HG02943 (cell line): ENCODE measurements around the gene FBXO42.
"Not testable (repeated sequence)": the region's sequence is repeated elsewhere in the genome, so short reads cannot be mapped to it uniquely, and the experiment has no call there.

Source experiments
- ATAC-seq: cut with Tn5 transposase; IDR thresholded peaks from one replicate; pipeline ENCODE4 v1.9.1; 2021; ENCODE audit warnings: mild to moderate bottlenecking, low read depth, moderate library complexity; ENCODE audit not compliant: unreplicated experiment

The FBXO42 gene

GRCh38 chr1:16275591-16275990 is 76.7 kb downstream of the FBXO42 start:
- no peak for ATAC-seq

- ATAC-seq, result no peak
Observed at GRCh38 chr1:16267690-16268180, 84.5 kb downstream of the FBXO42 start.

- ATAC-seq, result no peak
Observed at GRCh38 chr1:16266411-16267118, 85.7 kb downstream of the FBXO42 start.

GRCh38 chr1:16262067-16262466 is 90.2 kb downstream of the FBXO42 start:
- no peak for ATAC-seq

GRCh38 chr1:16260814-16261213 is 91.5 kb downstream of the FBXO42 start:
- ATAC-seq, result no peak

GRCh38 chr1:16258591-16259135 is 93.6 kb downstream of the FBXO42 start:
- no peak for ATAC-seq

- ATAC-seq, result no peak
Observed at GRCh38 chr1:16257968-16258367, 94.3 kb downstream of the FBXO42 start.

- ATAC-seq, result not testable (repeated sequence)
Observed at GRCh38 chr1:16257556-16257955, 94.7 kb downstream of the FBXO42 start.

- ATAC-seq, result no peak
Observed at GRCh38 chr1:16256478-16256877, 95.8 kb downstream of the FBXO42 start.

- no peak for ATAC-seq
Observed at GRCh38 chr1:16254263-16254928, 97.9 kb downstream of the FBXO42 start.

GRCh38 chr1:16253332-16253922 is 98.9 kb downstream of the FBXO42 start:
- no peak for ATAC-seq

GRCh38 chr1:16252912-16253311 is 99.4 kb downstream of the FBXO42 start:
- no peak for ATAC-seq

GRCh38 chr1:16251381-16251780 is 100.9 kb downstream of the FBXO42 start:
- ATAC-seq, result no peak

GRCh38 chr1:16250524-16251251 is 101.6 kb downstream of the FBXO42 start:
- ATAC-seq, result no peak

GRCh38 chr1:16249596-16250241 is 102.6 kb downstream of the FBXO42 start:
- ATAC-seq, result no peak

- no peak for ATAC-seq
Observed at GRCh38 chr1:16248603-16249516, 103.4 kb downstream of the FBXO42 start.

GRCh38 chr1:16248007-16248436 is 104.3 kb downstream of the FBXO42 start:
- ATAC-seq, result no peak

- no peak for ATAC-seq
Observed at GRCh38 chr1:16247441-16247840, 104.8 kb downstream of the FBXO42 start.

GRCh38 chr1:16246961-16247360 is 105.3 kb downstream of the FBXO42 start:
- ATAC-seq, result no peak
